Brain pericyte (primary cell): ENCODE data around the gene EEFSEC.

Source experiments
- DNase-seq: peaks from one replicate; pipeline ENCODE4 v3.0.0-alpha.2; 2012; ENCODE audit warnings: low read depth, low spot score

The EEFSEC gene

GRCh38 chr3:128271536-128272332 is 118.5 kb downstream of the EEFSEC start:
- DNase-seq: no peak

- no peak for DNase-seq
Observed at GRCh38 chr3:128273109-128273840, 120.0 kb downstream of the EEFSEC start.

GRCh38 chr3:128273841-128274573 is 120.7 kb downstream of the EEFSEC start:
- no peak for DNase-seq

- DNase-seq: peak; percentile 60
Observed at GRCh38 chr3:128274837-128275236, 121.6 kb downstream of the EEFSEC start.

- no peak for DNase-seq
Observed at GRCh38 chr3:128275316-128276145, 122.2 kb downstream of the EEFSEC start.

GRCh38 chr3:128276146-128276435 is 122.8 kb downstream of the EEFSEC start:
- no peak for DNase-seq

GRCh38 chr3:128276577-128277183 is 123.4 kb downstream of the EEFSEC start:
- DNase-seq: no peak

- DNase-seq: no peak
Observed at GRCh38 chr3:128277378-128278069, 124.2 kb downstream of the EEFSEC start.

GRCh38 chr3:128278130-128278529 is 124.8 kb downstream of the EEFSEC start:
- DNase-seq: no peak

GRCh38 chr3:128278761-128279600 is 125.7 kb downstream of the EEFSEC start:
- peak; percentile 79 for DNase-seq

- no peak for DNase-seq
Observed at GRCh38 chr3:128279601-128279880, 126.3 kb downstream of the EEFSEC start.

- no peak for DNase-seq
Observed at GRCh38 chr3:128280481-128281052, 127.3 kb downstream of the EEFSEC start.

- DNase-seq: no peak
Observed at GRCh38 chr3:128281056-128281455, 127.8 kb downstream of the EEFSEC start.

GRCh38 chr3:128281461-128282367 is 128.4 kb downstream of the EEFSEC start:
- no peak for DNase-seq

- DNase-seq: peak; percentile 71
Observed at GRCh38 chr3:128282380-128283196, 129.3 kb downstream of the EEFSEC start.

GRCh38 chr3:128283421-128283820 is 130.1 kb downstream of the EEFSEC start:
- no peak for DNase-seq
